KG1 (cell line): ENCODE results near the gene RPS27L.
"Not testable (repeated sequence)": the region's sequence is repeated elsewhere in the genome, so short reads cannot be mapped to it uniquely, and the experiment has no call there.

Experiments used
- DNase-seq: peaks from one replicate; lab custom pipeline; 2025; lab: John Stamatoyannopoulos, UW

The RPS27L gene

DNA sequence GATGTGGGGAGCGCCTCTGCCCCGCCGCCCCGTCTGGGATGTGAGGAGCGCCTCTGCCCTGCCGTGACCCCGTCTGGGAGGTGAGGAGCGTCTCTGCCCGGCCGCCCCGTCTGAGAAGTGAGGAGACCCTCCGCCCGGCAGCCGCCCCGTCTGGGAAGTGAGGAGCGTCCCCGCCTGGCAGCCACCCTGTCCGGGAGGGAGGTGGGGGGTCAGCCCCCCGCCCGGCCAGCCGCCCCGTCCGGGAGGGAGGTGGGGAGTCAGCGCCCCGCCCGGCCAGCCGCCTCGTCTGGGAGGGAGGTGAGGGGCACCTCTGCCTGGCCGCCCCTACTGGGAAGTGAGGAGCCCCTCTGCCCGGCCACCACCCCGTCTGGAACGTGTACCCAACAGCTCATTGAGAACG lies 58.4 kb downstream of the RPS27L start:
- DNase-seq: not testable (repeated sequence)
